Kidney tubule cell (primary cell): ENCODE data around the gene SPATA1.
"Not testable (repeated sequence)": the region's sequence is repeated elsewhere in the genome, so short reads cannot be mapped to it uniquely, and the experiment has no call there.

Experiments
- DNase-seq: peaks from one replicate; pipeline ENCODE4 v3.0.0-alpha.2; 2018; ENCODE audit warnings: low spot score

The SPATA1 gene, protein sequence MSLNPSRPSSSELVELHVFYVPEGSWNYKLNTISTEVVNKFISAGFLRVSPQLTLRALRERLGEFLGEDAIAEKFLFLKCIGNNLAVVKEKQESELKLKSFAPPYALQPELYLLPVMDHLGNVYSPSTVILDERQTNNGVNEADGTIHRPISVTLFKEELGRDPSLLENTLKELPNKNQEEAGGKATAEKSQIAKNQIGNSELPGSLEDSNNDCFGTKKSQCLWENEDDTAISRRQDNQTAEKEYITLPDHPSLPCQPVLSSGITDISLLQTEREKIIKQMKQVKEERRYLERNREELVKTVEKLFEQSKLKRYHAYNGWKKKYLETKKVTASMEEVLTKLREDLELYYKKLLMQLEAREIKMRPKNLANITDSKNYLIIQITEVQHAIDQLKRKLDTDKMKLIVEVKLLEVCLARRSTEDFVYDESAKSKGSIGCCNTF

DNA sequence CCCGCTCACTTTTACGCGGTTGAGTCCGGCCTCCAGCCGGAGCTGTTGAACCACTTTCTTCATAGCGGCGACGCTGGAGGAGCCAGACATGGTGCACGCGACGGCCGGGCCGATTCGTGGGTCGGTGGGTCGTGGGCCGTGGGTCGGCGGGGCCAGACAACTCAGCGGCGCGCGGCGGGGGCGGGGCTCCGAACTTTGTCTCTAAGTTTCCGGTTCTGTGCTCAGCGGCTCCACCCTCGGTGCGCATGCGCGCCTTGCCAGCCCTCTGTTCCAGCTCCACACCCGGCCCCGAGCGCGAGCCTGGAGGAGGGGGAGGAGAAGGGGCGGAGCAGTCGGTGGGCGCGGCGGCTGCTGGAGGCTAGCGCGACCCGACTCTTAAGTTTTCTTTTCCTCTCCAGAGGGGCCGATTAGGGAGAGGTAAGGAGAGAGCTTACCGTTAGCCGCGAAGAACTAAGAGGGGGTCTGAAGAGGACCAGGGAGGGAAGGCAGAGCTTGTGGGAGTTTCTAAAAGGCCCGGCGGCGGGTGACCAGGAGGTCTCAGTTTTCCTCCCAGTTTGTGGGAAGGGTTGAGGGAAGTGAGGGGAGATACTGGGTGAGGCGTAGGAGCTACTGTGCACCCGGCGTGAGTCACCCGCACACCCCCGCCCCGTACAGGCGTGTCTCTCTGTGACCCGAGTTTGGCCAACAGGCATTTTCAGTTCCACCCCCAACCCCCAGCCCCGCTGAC lies at the start of gene SPATA1, which contains the start of gene GNG5:
Gene SPATA1 (plus strand): TSS at position 385 of the 727 bp plus-strand sequence. CDS start 9,974 bp downstream, outside the sequence.
Gene GNG5 (minus strand): TSS at position 580 of the 727 bp plus-strand sequence. CDS start 490 bp downstream, at position 90.
- DNase-seq = peak; percentile 97

DNA sequence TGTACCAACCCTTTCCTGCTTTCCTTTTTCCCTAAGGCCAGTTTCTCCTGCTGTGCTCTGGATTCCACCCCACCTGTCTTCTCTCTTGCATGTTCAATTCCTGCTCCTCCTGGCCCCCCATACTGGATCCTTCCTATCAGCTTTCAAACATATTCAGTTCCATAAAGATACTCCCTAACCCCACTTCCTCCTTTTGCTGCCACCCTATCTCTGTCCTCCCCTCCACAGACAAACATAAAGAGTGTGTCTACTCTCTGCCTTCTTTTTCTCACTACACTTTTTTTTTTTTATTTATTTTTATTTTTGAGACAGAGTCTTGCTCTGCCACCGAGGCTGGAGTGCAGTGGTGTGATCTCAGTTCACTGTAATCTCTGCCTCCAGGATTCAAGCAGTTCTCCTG lies 44.1 kb upstream of the SPATA1 start:
- DNase-seq = no peak

DNA sequence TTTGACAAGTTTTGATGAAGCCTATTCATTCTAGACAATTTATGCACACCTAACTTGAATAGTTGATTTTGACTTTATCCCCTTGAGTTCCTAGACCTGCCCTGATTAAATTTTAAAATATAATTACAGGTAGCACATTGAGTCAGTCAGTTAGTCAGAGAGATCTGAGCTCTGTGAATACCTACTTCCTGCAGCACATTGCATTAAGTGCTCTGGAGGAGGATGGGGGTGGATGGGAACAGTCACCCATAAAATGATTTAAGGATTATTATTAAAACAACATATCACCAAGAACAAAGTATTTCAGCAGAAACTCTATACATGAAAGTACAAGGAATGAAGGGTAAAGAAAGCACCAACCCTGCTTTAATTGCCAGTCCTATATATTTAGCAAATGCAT lies 38.9 kb upstream of the SPATA1 start:
- peak; percentile 33 for DNase-seq

DNA sequence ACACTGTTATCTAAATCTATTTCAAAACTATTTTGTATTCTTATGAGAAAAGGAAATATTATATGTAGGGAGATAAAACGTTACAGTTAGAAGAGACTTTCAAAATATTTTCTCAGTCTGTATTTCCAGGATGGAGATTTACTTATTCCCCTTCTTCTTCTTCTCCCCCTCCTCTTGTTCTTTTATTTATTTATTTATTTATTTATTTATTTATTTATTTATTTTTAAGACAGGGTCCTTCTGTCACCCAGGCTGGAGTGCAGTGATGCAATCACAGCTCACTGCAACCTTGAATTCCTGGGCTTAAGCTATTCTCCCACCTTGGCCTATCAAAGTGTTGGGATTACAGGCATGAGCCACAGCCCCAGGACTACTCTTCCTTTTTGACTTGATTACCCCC lies 30.0 kb upstream of the SPATA1 start:
- DNase-seq = no peak

DNA sequence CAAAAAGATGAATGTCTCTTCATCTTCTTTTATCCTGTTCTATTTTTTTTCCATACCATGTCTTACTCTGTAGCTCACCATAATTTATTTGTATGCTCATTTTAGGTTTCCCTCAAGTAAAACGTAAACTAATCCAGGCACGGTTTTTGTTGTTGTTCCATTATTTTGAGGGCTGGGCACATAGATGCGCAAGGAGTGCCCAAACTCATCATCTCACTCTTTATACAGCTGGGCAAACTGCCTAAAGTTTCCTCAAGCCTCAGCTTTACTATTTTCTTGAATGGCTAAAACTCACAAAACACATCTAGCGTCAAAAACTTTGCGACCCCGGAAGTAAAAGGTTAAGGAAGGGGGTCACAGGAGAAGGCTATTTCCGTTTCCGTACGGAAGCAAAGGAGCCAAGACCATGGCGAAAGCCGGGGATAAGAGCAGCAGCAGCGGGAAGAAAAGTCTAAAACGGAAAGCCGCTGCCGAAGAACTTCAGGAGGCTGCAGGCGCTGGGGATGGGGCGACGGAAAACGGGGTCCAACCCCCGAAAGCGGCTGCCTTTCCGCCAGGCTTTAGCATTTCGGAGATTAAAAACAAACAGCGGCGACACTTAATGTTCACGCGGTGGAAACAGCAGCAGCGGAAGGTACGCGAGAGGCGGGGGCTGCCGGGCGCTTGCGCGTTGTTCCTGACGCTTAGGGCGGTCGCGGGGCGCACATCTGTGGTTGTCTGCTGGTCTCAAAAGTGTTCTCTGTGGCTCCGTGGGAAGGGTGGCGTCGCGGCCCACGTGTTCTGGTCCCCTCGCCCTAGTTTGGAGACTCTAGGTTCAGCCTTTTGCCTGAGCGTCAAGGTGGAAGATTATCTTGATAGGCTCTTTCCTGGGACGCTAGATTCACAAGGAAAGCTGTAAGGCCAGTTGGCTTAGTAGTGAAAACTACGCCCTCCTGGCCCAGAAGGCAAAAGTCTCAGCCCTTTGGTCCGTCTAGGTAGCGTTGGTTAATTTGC lies 27.0 kb upstream of the SPATA1 start, which contains the start of gene RPF1:
Gene RPF1 (plus strand): TSS at position 391 of the 993 bp plus-strand sequence. CDS start 16 bp downstream, at position 407.
- peak; percentile 86 for DNase-seq

DNA sequence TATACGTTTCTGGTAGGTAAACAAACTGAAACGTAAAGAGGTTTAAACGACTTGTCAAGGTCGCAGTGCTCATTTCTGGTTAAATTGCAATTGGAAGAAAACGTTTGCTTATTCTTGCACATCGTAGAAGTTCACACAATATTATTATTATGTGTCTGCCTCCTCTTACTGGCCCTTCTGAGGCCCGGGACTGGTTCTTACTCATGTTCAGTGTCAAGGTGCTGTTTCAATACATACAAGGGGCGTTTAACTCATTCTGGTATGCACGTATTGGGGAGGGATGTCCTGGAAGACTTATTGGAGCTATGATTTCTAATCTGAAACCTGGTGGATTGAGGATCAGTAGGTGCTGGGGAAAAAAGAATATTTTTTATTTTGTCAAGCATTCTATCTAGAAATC lies 26.2 kb upstream of the SPATA1 start:
- DNase-seq = peak; percentile 11

DNA sequence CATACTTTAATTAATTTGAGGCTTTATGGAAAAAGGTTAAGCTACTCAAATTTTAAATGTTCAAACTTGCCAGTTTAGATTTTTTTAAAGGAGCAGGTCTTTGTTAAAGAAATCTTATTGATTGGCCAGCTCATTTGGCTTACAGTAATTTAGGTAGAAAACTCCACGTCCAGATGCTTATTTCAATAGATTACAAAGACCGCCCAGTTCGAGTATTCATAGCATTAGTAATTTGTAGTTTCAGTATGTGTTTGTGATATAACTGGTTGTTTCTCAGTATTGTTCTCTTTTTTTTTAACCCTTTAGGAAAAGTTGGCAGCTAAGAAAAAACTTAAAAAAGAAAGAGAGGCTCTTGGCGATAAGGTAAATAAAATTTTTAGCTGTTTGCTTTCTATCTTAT lies 25.5 kb upstream of the SPATA1 start:
- DNase-seq = no peak

DNA sequence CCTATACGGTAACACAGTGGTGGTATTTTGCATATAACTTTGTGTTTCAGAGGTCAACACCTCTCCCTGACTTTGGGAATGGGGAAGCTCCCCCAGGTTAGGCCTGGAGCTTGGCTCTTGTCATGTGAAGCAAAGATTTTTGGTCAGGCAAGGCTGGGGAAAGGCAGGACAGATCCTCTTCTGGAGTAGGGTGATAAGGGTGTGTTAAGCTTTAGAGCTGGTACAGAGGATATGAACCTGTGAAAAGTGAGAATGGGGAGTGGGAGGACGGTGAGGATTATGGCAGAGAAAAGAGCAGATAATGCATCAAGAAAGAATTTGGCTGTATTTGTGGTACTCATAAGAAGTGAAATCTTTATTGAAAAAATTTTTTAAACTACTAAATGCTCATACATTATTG lies 24.9 kb upstream of the SPATA1 start:
- DNase-seq = no peak

DNA sequence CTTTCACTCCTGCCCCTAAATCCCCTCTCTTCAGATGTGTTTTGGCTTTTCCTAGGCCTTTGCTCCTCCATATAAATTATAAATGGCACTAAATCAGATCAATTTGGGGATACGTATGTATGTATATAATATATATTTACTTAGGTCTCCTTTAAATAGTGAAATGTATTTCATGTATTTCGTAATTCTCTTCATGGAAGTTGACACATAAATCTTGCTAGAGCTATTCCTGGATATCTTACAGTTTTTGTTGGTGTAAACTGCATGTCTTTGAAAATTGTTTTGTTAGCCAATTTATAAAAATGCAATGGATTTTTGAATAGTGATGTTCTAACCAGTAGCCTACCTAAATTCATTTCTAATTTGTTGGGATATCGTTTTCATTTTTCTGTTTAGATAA lies 18.1 kb upstream of the SPATA1 start:
- DNase-seq = no peak

DNA sequence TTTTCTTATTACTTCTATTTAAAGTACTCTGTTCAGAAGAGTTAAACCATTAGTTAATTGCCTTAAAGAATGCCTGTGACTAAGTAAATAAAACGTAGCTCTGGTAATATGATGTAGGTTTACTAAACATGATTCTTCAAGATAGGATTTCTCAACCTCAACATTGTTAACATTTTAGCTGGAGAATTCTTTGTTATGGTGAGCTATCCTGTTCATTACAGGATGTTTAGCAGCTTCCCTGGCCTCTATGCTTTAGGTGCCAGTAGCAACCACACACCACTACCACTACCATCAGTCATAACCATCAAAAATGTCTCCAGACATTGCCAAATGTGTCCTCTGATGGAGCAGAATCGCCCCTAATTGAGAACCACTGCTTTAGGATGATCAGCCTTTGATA lies 16.4 kb upstream of the SPATA1 start:
- DNase-seq = no peak

DNA sequence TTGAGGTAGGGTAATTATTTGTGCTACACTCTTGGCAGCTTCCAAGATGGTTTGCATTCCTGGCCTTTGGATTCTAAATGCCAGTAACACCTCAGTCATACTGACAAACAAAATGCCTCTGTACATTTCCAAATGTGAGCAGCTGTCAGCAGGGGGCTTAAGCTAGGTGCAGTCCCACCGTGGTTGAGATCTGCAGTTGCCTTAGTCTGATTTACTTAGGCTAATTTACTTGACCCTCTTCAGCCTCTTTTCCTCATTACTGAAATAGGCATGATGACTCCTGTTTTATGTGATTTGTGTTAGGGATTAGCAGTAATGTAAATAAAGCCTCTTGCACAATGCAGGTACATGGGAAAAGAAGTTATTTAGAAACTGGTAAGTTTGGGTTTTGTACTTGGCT lies 13.5 kb upstream of the SPATA1 start:
- no peak for DNase-seq

DNA sequence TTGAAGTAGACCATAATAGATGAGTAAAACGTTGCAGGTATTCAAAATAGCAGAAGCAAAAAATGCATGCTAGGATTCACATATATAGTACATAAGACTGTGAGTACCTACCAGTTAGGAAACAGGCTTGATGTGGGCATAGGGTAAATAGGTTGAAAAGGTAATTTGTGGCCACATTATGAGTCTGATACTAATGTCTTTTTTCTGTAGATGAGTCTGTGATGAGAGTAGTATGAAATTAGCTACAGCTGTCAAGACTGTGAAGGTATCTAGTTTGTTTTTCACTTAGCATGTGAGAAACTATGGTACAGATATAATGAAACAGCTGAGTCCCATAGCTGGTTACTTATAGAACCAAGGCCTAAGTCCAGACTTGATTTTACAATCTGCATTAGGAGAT lies 12.4 kb upstream of the SPATA1 start:
- no peak for DNase-seq

DNA sequence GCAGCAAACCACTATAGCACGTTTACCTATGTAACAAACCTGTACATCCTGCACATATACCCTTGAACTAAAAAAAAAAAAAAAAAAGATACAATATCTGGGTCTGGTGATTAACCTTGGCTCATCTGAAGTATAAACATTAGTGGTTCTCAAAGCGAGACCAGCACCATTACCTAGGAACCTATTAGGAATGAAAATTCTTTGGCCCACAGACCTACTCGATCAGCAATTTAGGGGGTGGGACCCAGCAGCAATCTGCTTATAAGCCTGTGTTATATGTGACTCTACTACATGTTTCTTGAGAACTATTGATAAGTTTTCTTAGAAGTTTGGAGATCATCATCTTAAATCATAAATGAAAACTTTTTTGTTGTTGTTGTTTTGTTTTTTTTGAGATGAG lies 9.7 kb upstream of the SPATA1 start:
- DNase-seq = no peak

DNA sequence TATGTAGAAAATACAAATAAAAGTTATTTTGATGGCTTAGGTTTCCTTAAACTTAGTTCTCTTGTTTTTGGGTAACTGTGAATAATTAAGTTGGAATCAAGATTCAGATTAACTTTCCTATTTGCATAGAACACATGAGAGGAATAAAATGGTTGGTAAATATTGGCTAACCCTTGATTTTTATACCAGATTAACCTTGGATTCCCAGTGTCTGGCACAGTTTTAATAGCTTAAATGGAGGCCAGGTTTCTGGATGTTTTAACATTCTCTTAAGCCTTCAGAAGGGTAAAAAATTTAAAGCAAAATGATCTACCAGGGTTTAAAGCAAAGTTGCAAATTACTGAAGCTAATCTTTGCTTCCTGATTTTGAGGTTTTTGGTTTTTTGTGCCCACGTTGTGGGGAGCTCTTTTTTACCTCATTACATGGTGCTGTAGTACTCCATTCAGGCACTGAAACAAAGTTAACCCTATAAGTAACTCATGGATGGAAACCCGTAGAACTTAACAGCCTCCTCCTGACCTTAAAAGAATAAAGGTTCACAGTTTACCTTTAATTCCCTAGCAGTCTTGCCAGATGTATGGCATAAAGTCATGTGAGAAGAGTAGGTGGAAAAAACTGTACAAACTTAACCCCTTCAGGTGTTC lies 8.4 kb upstream of the SPATA1 start:
- DNase-seq = no peak

DNA sequence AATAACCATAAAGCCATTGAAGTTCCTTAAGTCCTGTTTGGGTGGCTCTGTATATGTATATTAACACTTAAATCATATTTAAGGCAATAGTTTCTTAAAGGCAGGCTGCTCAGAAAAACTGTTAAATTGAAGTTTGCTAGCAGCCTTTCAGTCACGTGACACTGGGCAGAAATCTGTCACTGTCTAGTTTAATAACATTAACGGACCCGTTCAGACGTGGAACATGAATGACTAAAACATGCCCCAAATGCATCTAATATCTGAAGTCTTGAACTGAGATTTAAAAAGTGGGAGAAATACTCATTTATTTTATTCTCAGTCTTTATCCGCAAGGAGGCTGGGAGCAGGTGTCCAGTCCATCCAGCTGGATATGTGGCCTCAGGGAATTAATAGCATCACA lies 3.3 kb upstream of the SPATA1 start:
- DNase-seq = no peak

DNA sequence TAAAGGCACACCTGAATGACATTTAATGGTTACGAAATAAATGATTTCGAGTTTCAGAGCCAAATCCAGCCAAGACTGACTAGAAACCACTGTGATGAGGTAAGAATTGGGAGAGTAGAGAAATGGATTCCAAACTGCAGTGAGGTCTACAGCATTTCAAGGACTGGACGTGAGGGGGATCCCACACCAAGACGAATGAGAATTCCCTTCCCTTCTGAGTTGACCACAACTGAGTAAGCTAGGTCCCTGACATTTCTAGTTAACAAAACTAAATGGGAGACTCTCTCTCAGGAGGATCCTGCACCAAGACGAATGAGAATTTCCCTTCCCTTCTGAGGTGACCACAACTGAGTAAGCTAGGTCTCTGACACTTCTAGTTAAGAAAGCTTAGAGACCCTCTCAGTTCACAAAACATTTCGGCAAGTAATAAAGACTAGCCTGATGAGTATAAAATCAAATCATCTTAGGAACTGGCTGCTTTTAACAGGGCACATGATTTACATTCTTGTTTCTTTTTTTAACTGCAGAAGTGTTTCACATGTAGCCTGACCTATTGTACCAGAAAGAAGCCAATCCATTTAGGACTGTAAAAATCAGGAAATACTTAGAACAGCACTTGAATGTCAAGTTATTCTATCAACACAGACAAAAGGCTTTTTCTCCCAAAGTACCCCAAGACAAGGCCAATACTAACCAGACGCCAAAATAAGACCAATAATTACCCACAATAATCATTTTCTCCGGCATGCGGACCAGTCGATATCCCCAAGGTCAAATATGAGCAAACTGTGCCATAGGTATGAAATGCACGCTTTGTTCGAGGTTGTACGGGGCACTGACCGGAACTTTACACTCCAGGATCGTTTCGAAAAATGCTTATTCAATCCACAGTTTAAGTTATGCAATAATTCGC lies 1.4 kb upstream of the SPATA1 start:
- DNase-seq = peak; percentile 61

DNA sequence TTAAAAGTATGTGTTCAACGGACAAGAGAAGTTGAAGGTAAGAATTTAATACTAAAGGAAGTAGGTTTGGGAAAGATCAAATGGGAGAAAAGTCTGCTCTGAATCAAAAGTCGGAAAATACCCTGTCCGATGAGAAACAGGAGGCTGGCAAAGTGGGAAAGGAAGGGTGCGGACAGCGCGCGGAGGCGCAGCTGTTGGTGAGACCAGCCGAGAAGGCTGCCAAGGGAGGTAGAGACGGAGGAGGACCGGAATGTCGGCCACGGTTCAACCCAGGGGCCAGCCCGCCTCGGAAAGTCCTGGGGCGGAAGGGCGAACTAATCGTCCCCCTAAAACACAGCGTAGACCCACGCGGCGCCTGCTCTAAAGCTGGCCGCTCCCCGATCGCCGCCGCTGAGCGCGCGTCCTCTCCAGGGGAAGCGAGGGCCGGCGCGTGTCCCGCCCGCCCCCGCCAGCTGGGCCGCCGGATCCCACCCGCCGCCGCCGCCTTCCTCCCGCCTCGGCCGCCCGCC lies 639 bp upstream of the SPATA1 start:
- peak; percentile 69 for DNase-seq

DNA sequence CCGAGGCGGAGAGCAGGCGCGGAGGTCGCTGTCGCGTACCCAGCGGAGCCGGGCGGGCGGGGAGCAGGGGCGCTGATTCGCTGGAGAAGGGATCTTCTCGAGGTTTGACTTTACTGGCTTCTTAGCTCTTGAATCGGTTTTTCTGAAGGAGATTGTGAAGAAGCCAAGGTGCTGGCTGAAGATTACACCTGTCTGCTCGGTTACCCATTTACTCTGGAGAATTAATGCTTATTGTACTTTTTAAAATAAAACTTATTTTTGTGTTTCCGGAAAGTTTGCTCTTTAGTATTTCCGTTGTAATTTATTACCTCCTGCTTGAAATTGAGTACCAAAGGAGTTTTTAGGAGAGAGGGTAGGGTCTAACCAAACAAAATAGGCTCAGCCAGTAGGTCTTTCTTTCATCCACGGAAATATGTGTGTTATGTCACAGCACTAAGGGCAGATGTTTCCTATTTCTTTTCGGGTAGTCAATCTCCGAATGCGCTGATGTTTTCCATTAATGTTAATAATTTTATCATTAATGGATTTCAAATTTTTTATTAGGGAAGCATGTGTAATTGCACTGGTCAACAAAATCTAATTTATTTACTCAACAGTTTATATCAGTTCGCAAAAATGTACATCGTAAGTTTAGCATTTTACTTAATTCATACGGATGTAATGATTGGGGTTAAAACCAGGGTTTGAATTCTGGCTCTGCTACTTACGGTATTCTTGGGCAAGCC lies 705 bp downstream of the SPATA1 start:
- no peak for DNase-seq

DNA sequence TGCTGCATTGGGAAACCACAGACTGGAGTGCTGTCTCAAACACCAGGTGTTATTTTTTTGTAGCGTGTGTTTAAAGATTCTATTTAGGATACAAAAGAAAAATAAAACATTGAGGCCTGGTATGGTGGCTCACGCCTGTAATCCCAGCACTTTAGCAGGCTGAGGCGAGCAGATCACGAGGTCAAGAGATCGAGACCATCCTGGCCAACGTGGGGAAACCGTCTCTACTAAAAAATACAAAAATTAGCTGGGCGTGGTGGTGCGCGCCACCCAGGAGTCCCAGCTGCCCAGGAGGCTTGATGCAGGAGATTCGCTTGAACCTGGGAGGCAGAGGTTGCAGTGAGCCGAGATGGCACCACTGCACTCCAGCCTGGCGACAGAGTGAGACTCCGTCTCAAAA lies 1.7 kb downstream of the SPATA1 start:
- not testable (repeated sequence) for DNase-seq
